Measurements from ENCODE around the gene DLL4.

DNA sequence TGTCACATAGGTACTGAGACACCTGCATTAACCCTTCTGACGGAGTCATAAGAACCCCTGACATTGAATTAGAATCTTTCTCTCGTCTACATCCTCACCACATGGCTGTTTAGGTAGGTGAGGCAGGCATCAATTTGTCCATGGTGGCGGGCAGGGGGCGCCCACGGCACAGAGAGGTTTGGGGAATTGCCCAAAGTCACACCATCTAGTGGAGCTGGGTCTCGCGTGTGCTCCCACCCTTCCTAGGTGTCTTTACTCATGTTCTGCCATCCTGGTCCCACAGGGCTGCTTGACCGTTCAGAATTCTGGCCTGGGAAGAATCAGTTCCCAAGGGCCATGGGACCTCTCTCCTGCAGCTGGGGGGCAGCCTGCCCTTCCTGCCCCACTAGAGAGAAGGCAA, 14.7 kb upstream of the DLL4 start:
- TF ChIP-seq LEF1 (IDR thresholded peaks at IDR 0.05; ENCODE audit: borderline replicate concordance): no peak
- TF ChIP-seq HDGF (IDR thresholded peaks at IDR 0.05; ENCODE audit: borderline replicate concordance): no peak
- no peak for TF ChIP-seq FOXA1 (IDR thresholded peaks at IDR 0.05)
- no peak for TF ChIP-seq ELF4 (IDR thresholded peaks at IDR 0.05)
- no peak for TF ChIP-seq FOXM1 (IDR thresholded peaks at IDR 0.05; ENCODE audit: borderline replicate concordance)
